Endothelial cell of umbilical vein (primary cell): ENCODE results near the gene TAX1BP3. TPM values are rescaled to one million over a fixed set of nuclear protein-coding genes. Genes with fewer than 3 reads are reported as not detected.

Experiments used
- BruUV-seq: library from RNA; stranded (reverse); fragments of 400-500 nt; replicated peaks from 2 replicates; lab custom pipeline; 2021; lab: Mats Ljungman, UMichigan
- CTCF ChIA-PET: fragments of 300-600, 350-600 bp; sonication (Branson Sonifier 250); formaldehyde crosslinking; loops from one replicate; lab custom pipeline; 2021; ENCODE audit warnings: antibody characterized with exemption, inconsistent platforms; lab: Charles Lee
- POLR2A ChIA-PET: fragments of 300-600, 350-600 bp; sonication (Branson Sonifier 250); formaldehyde crosslinking; loops from one replicate; lab custom pipeline; 2021; ENCODE audit warnings: antibody characterized with exemption, inconsistent platforms; lab: Charles Lee
- DNase-seq: peaks from one replicate; pipeline ENCODE4 v3.0.0-alpha.2; 2011; ENCODE audit warnings: low read depth, low spot score
- FAIRE-seq: peaks from 2 replicates; lab custom pipeline; 2011; peaks lifted over from hg19 to GRCh38; lab: Jason Lieb, UNC
- H2AFZ ChIP-seq: 2 replicates; pipeline ENCODE4 v1.6.0; 2012; ENCODE audit warnings: low read depth, low read length, control low read depth, inconsistent platforms
- H3K27ac ChIP-seq: 2 replicates; pipeline ENCODE4 v1.5.1; 2011; ENCODE audit warnings: low read depth, mild to moderate bottlenecking, control low read depth, low read length, moderate library complexity; ENCODE audit not compliant: insufficient read depth
- H3K27me3 ChIP-seq, 2 experiments: 2 replicates each; pipeline versions ENCODE4 v1.6.0 to v1.6.1; 2011; ENCODE audit warnings: low read length in 2 of 2, mixed read lengths in 1 of 2; ENCODE audit not compliant: control insufficient read depth in 2 of 2, insufficient read depth in 2 of 2
- H3K36me3 ChIP-seq, 2 experiments: 2 replicates in 1 of 2; 3 replicates in 1 of 2; pipeline ENCODE4 v1.5.1; 2011; ENCODE audit warnings: low read length in 2 of 2, mild to moderate bottlenecking in 1 of 2, moderate library complexity in 1 of 2; ENCODE audit not compliant: control insufficient read depth in 2 of 2, insufficient read depth in 2 of 2; ENCODE audit errors: extremely low read depth in 1 of 2
- H3K4me1 ChIP-seq: 3 replicates; pipeline ENCODE4 v1.5.1; 2011; ENCODE audit warnings: mild to moderate bottlenecking, low read length; ENCODE audit not compliant: control insufficient read depth, insufficient read depth; ENCODE audit errors: extremely low read depth
- H3K4me2 ChIP-seq: 2 replicates; pipeline ENCODE4 v1.6.1; 2011; ENCODE audit warnings: low read length, control low read depth, mixed read lengths; ENCODE audit not compliant: insufficient read depth
- H3K4me3 ChIP-seq, 3 experiments: fragments of 200-600 bp in 1 of 3; sonication (generic), shearing (Covaris generic) in 1 of 3; replicated peaks in 1 of 3; 2 replicates each; pipeline ENCODE4 v1.5.1; 2011 to 2016; ENCODE audit warnings: control low read depth in 3 of 3, low read length in 3 of 3, mild to moderate bottlenecking in 2 of 3, inconsistent platforms in 1 of 3, low read depth in 1 of 3, moderate library complexity in 1 of 3; ENCODE audit not compliant: insufficient read depth in 1 of 3
- H3K79me2 ChIP-seq: 2 replicates; pipeline ENCODE4 v1.6.0; 2012; ENCODE audit warnings: low read length, inconsistent platforms; ENCODE audit not compliant: control insufficient read depth, insufficient read depth
- H3K9ac ChIP-seq: replicated peaks from 2 replicates; pipeline ENCODE3; 2011; ENCODE audit warnings: low read length, control low read depth; ENCODE audit not compliant: insufficient read depth; ENCODE audit errors: extremely low read depth
- H3K9me1 ChIP-seq: replicated peaks from 3 replicates; pipeline ENCODE4 v1.6.0; 2011; ENCODE audit warnings: mild to moderate bottlenecking, low read length; ENCODE audit not compliant: control insufficient read depth, insufficient read depth; ENCODE audit errors: extremely low read depth
- H3K9me3 ChIP-seq: replicated peaks from 2 replicates; pipeline ENCODE4 v1.5.1; 2012; ENCODE audit warnings: low read length, inconsistent platforms; ENCODE audit not compliant: control insufficient read depth, insufficient read depth
- H4K20me1 ChIP-seq: replicated peaks from 2 replicates; pipeline ENCODE3; 2011; ENCODE audit warnings: mild to moderate bottlenecking, low read length; ENCODE audit not compliant: control insufficient read depth, insufficient read depth; ENCODE audit errors: extremely low read depth
- EZH2 ChIP-seq: IDR thresholded peaks from 2 replicates; pipeline ENCODE4 v1.6.1; 2012; ENCODE audit warnings: borderline replicate concordance, low read depth, mild to moderate bottlenecking, moderate library complexity, low read length, inconsistent platforms; ENCODE audit not compliant: severe bottlenecking
- FOS ChIP-seq: IDR thresholded peaks from 2 replicates; pipeline ENCODE4 v1.6.1; 2011; ENCODE audit warnings: mild to moderate bottlenecking, low read length, moderate library complexity, borderline replicate concordance; ENCODE audit not compliant: insufficient read depth
- MYC ChIP-seq: IDR thresholded peaks from one replicate; pipeline ENCODE4 v1.6.1; 2011; ENCODE audit warnings: mild to moderate bottlenecking, low read depth, low read length
- POLR2A ChIP-seq: IDR thresholded peaks from 2 replicates; pipeline ENCODE4 v1.6.1; 2012; ENCODE audit warnings: low read depth, mild to moderate bottlenecking, control low read depth, low read length
- POLR2AphosphoS5 ChIP-seq: IDR thresholded peaks from 2 replicates; pipeline ENCODE4 v1.6.1; 2012; ENCODE audit warnings: low read depth, mild to moderate bottlenecking, control low read depth, low read length, moderate library complexity; ENCODE audit not compliant: insufficient read depth
- dilution Hi-C: fragments of 300-500 bp; cut with MboI; formaldehyde crosslinking; loops from one replicate; pipeline ENCODE4 v1.15.0; 2019; ENCODE audit warnings: low sequenced_read_pairs; ENCODE audit not compliant: extremely low pct_ligation_motif_present
- intact Hi-C: fragments of 100-400 bp; cut with micrococcal nuclease; formaldehyde crosslinking; loops from one replicate; pipeline ENCODE4 v1.10.0; 2022
- polyA plus RNA-seq, 4 experiments: library from polyadenylated mRNA; depleted of rRNA in 3 of 4; stranded (reverse) in 3 of 4; unstranded in 1 of 4; fragments of >200 nt; gene quantifications; 2 replicates each; pipeline versions ENCODE4 v1.2.1 to v1.2.3, GENCODE V29; 2011 to 2012; ENCODE audit warnings: missing spikeins in 1 of 4
- total RNA-seq: library from RNA; stranded (reverse); gene quantifications from 2 replicates; pipeline ENCODE4 v1.2.3, GENCODE V29; 2021
- TF ChIP-seq, protein P1 (sequence below), 2 donors: IDR thresholded peaks; 1 replicate in 1 of 2; 2 replicates in 1 of 2; pipeline ENCODE4 v1.5.1; 2011; ENCODE audit warnings: low read length in 2 of 2, mild to moderate bottlenecking in 2 of 2, moderate library complexity in 2 of 2, control low read depth in 1 of 2, inconsistent platforms in 1 of 2, low read depth in 1 of 2; ENCODE audit not compliant: insufficient read depth in 1 of 2; ENCODE audit errors: extremely low read depth in 1 of 2

TAX1BP3 gene
- total and polyA plus RNA-seq, 2 donors (not counting 3 experiments of a cell fraction or from before 2014, with no cell fraction given): 254 to 315 TPM

DNA sequence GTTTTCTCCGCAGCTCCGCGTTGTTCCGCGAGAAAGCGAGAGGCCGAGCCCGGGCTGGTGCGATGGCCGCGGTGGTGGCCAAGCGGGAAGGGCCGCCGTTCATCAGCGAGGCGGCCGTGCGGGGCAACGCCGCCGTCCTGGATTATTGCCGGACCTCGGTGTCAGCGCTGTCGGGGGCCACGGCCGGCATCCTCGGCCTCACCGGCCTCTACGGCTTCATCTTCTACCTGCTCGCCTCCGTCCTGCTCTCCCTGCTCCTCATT is 638 bp upstream of the TAX1BP3 start:
- peaks cover 24% of the 10 kb centered on the region for H3K4me1 ChIP-seq
- H3K36me3 ChIP-seq: peaks cover 5 to 10% of the 10 kb centered on the region in 2 experiments
- H3K4me2 ChIP-seq: peak overlapping the region; percentile 94
- H3K27me3 ChIP-seq: no peaks in the 10 kb centered on the region
- no peaks in the 10 kb centered on the region for H3K9me1 ChIP-seq
- no peak for DNase-seq
- H3K9ac ChIP-seq: peak overlapping the region; percentile 99
- H3K27ac ChIP-seq: peak overlapping the region; percentile 79
- peak overlapping the region; percentile 75 to 90 (median 86) for H3K4me3 ChIP-seq
- BruUV-seq: TSS peak; percentile 85
- H2AFZ ChIP-seq: peak overlapping the region; percentile 90
- H3K79me2 ChIP-seq: peaks cover 47% of the 10 kb centered on the region
- H3K9me3 ChIP-seq: no peaks in the 10 kb centered on the region
- peaks cover 3% of the 10 kb centered on the region for H4K20me1 ChIP-seq
- FAIRE-seq: no peak
- TF ChIP-seq POLR2A (no peak), FOS (no peak), MYC (no peak), POLR2AphosphoS5 (no peak), EZH2 (no peak)
- TF ChIP-seq, protein P1, sequence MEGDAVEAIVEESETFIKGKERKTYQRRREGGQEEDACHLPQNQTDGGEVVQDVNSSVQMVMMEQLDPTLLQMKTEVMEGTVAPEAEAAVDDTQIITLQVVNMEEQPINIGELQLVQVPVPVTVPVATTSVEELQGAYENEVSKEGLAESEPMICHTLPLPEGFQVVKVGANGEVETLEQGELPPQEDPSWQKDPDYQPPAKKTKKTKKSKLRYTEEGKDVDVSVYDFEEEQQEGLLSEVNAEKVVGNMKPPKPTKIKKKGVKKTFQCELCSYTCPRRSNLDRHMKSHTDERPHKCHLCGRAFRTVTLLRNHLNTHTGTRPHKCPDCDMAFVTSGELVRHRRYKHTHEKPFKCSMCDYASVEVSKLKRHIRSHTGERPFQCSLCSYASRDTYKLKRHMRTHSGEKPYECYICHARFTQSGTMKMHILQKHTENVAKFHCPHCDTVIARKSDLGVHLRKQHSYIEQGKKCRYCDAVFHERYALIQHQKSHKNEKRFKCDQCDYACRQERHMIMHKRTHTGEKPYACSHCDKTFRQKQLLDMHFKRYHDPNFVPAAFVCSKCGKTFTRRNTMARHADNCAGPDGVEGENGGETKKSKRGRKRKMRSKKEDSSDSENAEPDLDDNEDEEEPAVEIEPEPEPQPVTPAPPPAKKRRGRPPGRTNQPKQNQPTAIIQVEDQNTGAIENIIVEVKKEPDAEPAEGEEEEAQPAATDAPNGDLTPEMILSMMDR (IDR thresholded peaks at IDR 0.05; ENCODE audit: extremely low read depth in 1 of 2, insufficient read depth in 1 of 2, low read depth in 1 of 2, low read length in 2 of 2): no peak
- CTCF ChIA-PET: no interaction called here
- POLR2A ChIA-PET: interaction anchor here (3.1 kb wide), 1 partner anchor 10 kb away, joined by 17 read pairs; no protein-coding TSS in a partner anchor
- intact Hi-C loops (loop anchor here (2.0 to 5.0 kb wide), 2 partner anchors 53 to 66 kb away; partner anchors contain the start of gene HASPIN), dilution Hi-C loops (no loop called here)
